ENCODE results near the gene EIF1AY. TPM values are rescaled to one million over a fixed set of nuclear protein-coding genes. Genes with fewer than 3 reads are reported as not detected.

Gene EIF1AY
- not detected in 2 replicates for total RNA-seq

GRCh38 chrY:20575531-20576121 is at the start of gene EIF1AY:
Gene EIF1AY, plus strand, starts transcription at chrY:20575776. Its CDS starts 96 bp downstream, at chrY:20575872.

Other genes with a start within 250 kb of the EIF1AY start
- not detected in 2 replicates for gene RPS4Y2, start 180.3 kb downstream of the EIF1AY start, total RNA-seq